Smooth muscle cell (in vitro differentiated cells): Measurements from ENCODE around the gene SLC26A6. TPM values are rescaled to one million over a fixed set of nuclear protein-coding genes. Genes with fewer than 3 reads are reported as not detected.

ENCODE experiments used
- DNase-seq: peaks from one replicate; lab custom pipeline; 2025; ENCODE audit not compliant: unreplicated experiment; lab: John Stamatoyannopoulos, UW
- H2AFZ ChIP-seq: fragments of 200-600 bp; sonication (generic); 2 replicates; pipeline ENCODE4 v1.6.0; 2016; ENCODE audit warnings: antibody characterized with exemption, low read depth, mild to moderate bottlenecking
- H3F3A ChIP-seq: fragments of 200-600 bp; sonication (generic); 2 replicates; pipeline ENCODE4 v1.6.0; 2017; ENCODE audit warnings: antibody characterized with exemption, low read depth
- H3K27ac ChIP-seq: fragments of 200-600 bp; sonication (generic); 2 replicates; pipeline ENCODE4 v1.5.1; 2016; ENCODE audit warnings: low read depth, mild to moderate bottlenecking
- H3K27me3 ChIP-seq: fragments of 200-600 bp; sonication (generic); 2 replicates; pipeline ENCODE4 v1.6.1; 2016; ENCODE audit warnings: low read depth, mild to moderate bottlenecking
- H3K36me3 ChIP-seq: fragments of 200-600 bp; sonication (generic); 2 replicates; pipeline ENCODE4 v1.5.1; 2016; ENCODE audit warnings: low read depth
- H3K4me1 ChIP-seq: fragments of 200-600 bp; sonication (generic); 2 replicates; pipeline ENCODE4 v1.5.1; 2016; ENCODE audit warnings: low read depth
- H3K4me2 ChIP-seq: fragments of 200-600 bp; sonication (generic); 2 replicates; pipeline ENCODE4 v1.6.0; 2016; ENCODE audit warnings: mild to moderate bottlenecking
- H3K4me3 ChIP-seq: fragments of 200-600 bp; sonication (generic); 2 replicates; pipeline ENCODE4 v1.5.1; 2016; ENCODE audit warnings: mild to moderate bottlenecking
- H3K79me2 ChIP-seq: fragments of 200-600 bp; sonication (generic); 2 replicates; pipeline ENCODE4 v1.6.0; 2016; ENCODE audit warnings: low read depth, mild to moderate bottlenecking
- H3K9ac ChIP-seq: fragments of 200-600 bp; sonication (generic); 2 replicates; pipeline ENCODE4 v1.6.0; 2016; ENCODE audit warnings: low read depth
- H3K9me3 ChIP-seq: fragments of 200-600 bp; sonication (generic); replicated peaks from 2 replicates; pipeline ENCODE4 v1.5.1; 2016; ENCODE audit warnings: low read depth
- H4K20me1 ChIP-seq: fragments of 200-600 bp; sonication (generic); 2 replicates; pipeline ENCODE4 v1.6.0; 2016; ENCODE audit warnings: low read depth
- CTCF ChIP-seq: fragments of 200-600 bp; sonication (generic); IDR thresholded peaks from 2 replicates; pipeline ENCODE4 v1.5.1; 2017; ENCODE audit warnings: borderline replicate concordance, mild to moderate bottlenecking, antibody characterized with exemption; ENCODE audit not compliant: insufficient read depth, poor library complexity, severe bottlenecking
- WGBS: methylation state at CpG from one replicate; pipeline ENCODE4 v1.1.7; 2016; ENCODE audit warnings: low lambda C conversion rate; 5-methylcytosine and 5-hydroxymethylcytosine counted together
- polyA plus RNA-seq: library from polyadenylated mRNA; unstranded; fragments of >200 nt; fragmentation: Nextera tagmentation; extraction: Ambion mirVana; gene quantifications from 2 replicates; pipeline ENCODE4 v1.2.1, GENCODE V29; 2016
- total RNA-seq: library from RNA; depleted of rRNA; stranded (reverse); fragments of >200 nt; gene quantifications from 2 replicates; pipeline ENCODE4 v1.2.3, GENCODE V29; 2014

SLC26A6 gene
- total and polyA plus RNA-seq, 2 experiments from 2014 or later: 28.4 to 34.8 TPM

- no peak for DNase-seq
- H3K79me2 ChIP-seq: peaks cover 12% of the 10 kb centered on the region
- no peak for TF ChIP-seq CTCF
- peaks cover 11% of the 10 kb centered on the region for H3K4me1 ChIP-seq
- H3K9me3 ChIP-seq: no peaks in the 10 kb centered on the region
- peaks cover 8% of the 10 kb centered on the region for H4K20me1 ChIP-seq
- H3K27ac ChIP-seq: no peak overlapping the region
- no peak overlapping the region for H3K9ac ChIP-seq
- no peak overlapping the region for H2AFZ ChIP-seq
- WGBS: 97% methylated on average over 17 of the region's 17 CpGs
- no peak overlapping the region for H3K4me3 ChIP-seq
- no peaks in the 10 kb centered on the region for H3F3A ChIP-seq
- H3K4me2 ChIP-seq: no peak overlapping the region
- H3K36me3 ChIP-seq: no peaks in the 10 kb centered on the region
- no peaks in the 10 kb centered on the region for H3K27me3 ChIP-seq
These were observed 45.7 kb upstream of the SLC26A6 start for GRCh38 chr3:48680811-48681540.

- H3K4me2 ChIP-seq: no peak overlapping the region
- H3K9ac ChIP-seq: no peak overlapping the region
- no peak for DNase-seq
- no peak overlapping the region for H2AFZ ChIP-seq
- H3K9me3 ChIP-seq: no peaks in the 10 kb centered on the region
- H3K27me3 ChIP-seq: no peaks in the 10 kb centered on the region
- no peaks in the 10 kb centered on the region for H3F3A ChIP-seq
- peaks cover 9% of the 10 kb centered on the region for H3K4me1 ChIP-seq
- no peak overlapping the region for H3K27ac ChIP-seq
- no peaks in the 10 kb centered on the region for H3K36me3 ChIP-seq
- peaks cover 8% of the 10 kb centered on the region for H4K20me1 ChIP-seq
- peaks cover 8% of the 10 kb centered on the region for H3K79me2 ChIP-seq
- no peak overlapping the region for H3K4me3 ChIP-seq
- 94% methylated on average over 20 of the region's 20 CpGs for WGBS
- no peak for TF ChIP-seq CTCF
These were observed 44.4 kb upstream of the SLC26A6 start for GRCh38 chr3:48679411-48680391.

GRCh38 chr3:48678566-48679380 lies 43.5 kb upstream of the SLC26A6 start:
- no peaks in the 10 kb centered on the region for H3K27me3 ChIP-seq
- H2AFZ ChIP-seq: no peak overlapping the region
- no peak for DNase-seq
- H3K36me3 ChIP-seq: no peaks in the 10 kb centered on the region
- H3K4me1 ChIP-seq: peaks cover 3% of the 10 kb centered on the region
- no peaks in the 10 kb centered on the region for H3K79me2 ChIP-seq
- H4K20me1 ChIP-seq: peaks cover 8% of the 10 kb centered on the region
- H3K9me3 ChIP-seq: no peaks in the 10 kb centered on the region
- no peak overlapping the region for H3K4me3 ChIP-seq
- no peak overlapping the region for H3K4me2 ChIP-seq
- H3F3A ChIP-seq: no peaks in the 10 kb centered on the region
- H3K9ac ChIP-seq: no peak overlapping the region
- H3K27ac ChIP-seq: no peak overlapping the region
- TF ChIP-seq CTCF: no peak
- 98% methylated on average over 24 of the region's 24 CpGs for WGBS
